HK-2 (cell line): ENCODE data around the gene IQCC.

Source experiments
- DNase-seq: peaks from one replicate; pipeline ENCODE4 v3.0.0-alpha.2; 2018; ENCODE audit not compliant: unreplicated experiment

Gene IQCC

DNA sequence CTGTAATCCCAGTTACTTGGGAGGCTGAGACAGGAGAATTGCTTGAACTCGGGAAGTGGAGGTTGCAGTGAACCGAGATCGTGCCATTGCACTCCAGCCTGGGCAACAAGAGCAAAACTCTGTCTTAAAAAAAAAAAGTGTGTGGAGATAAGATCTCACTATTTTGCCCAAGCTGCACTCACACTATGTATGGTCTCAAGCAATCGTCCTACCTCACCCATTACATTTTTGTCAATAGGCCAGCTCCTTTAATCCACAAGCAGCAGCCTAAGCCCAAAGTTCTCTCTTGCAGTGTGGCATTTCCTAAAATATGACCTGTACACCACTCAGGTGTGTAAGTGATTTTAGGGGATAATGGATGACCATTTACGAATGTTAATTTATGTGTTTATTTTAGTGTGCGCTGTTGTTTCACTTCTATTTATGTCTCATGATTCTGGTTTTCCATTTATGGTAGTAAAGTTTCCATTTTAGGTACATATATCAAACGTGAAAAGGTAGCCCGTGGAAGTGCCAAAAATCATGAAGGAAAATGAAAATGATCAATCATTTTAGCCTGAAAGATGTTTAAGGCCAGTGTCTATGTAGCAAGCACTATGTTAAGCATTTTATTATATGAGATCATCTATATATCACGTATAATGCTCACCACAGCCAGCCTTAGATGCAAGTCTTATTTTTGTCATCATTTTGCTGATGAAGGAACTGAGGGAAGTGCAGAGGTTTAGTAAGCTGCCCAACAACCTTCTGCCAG is 51.2 kb downstream of the IQCC start:
- no peak for DNase-seq

DNA sequence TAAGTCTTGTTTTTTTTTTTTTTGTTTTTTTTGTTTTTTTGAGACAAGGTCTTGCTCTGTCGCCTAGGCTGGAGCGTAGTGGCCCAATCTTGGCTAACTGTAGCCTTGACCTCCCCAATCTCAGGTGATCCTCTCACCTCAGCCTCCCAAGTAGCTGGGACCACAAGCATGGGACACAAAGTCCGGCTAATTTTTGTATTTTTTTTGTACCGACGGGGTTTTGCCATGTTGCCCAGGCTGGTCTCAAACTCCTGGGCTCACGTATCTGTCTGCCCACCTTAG is 51.7 kb downstream of the IQCC start:
- no peak for DNase-seq
